CD4-positive, alpha-beta T cell (primary cell): ENCODE results near the gene AHNAK. TPM values are rescaled to one million over a fixed set of nuclear protein-coding genes. Genes with fewer than 3 reads are reported as not detected.

ENCODE experiments used
- ATAC-seq: fragments of 200-7000 bp; cut with Tn5 transposase; one replicate; pipeline ENCODE4 v1.10.0; 2022; ENCODE audit warnings: mild to moderate bottlenecking; ENCODE audit not compliant: poor library complexity
- CTCF ChIA-PET: fragments of 350-600 bp; sonication (Branson Sonifier 250); formaldehyde crosslinking; loops from one replicate; lab custom pipeline; 2021; ENCODE audit warnings: antibody characterized with exemption, inconsistent platforms; lab: Charles Lee
- POLR2A ChIA-PET: fragments of 350-600 bp; sonication (Branson Sonifier 250); formaldehyde crosslinking; loops from one replicate; lab custom pipeline; 2021; ENCODE audit warnings: antibody characterized with exemption, inconsistent platforms; lab: Charles Lee
- DNase-seq, 14 experiments: peaks; one replicate each; pipeline ENCODE4 v3.0.0-alpha.2; 2013 to 2020; ENCODE audit warnings: mixed read lengths in 2 of 14
- H3K27ac ChIP-seq, 2 donors: one replicate each; pipeline versions ENCODE4 v1.5.1 to v1.7.0; 2013; ENCODE audit warnings: low read length in 2 of 2, low read depth in 1 of 2, mild to moderate bottlenecking in 1 of 2
- H3K27me3 ChIP-seq, 2 experiments: 1 replicate in 1 of 2; 2 replicates in 1 of 2; pipeline versions ENCODE4 v1.6.1 to v1.7.0; 2013; ENCODE audit warnings: low read length in 2 of 2, control low read depth in 1 of 2, mild to moderate bottlenecking in 1 of 2, moderate library complexity in 1 of 2; ENCODE audit not compliant: insufficient read depth in 2 of 2, control insufficient read depth in 1 of 2
- H3K36me3 ChIP-seq: one replicate; pipeline ENCODE4 v1.6.1; 2013; ENCODE audit warnings: low read length, control low read depth; ENCODE audit not compliant: insufficient read depth
- H3K4me1 ChIP-seq: one replicate; pipeline ENCODE4 v1.6.1; 2013; ENCODE audit warnings: low read length, control low read depth; ENCODE audit not compliant: insufficient read depth
- H3K4me3 ChIP-seq: one replicate; pipeline ENCODE4 v1.5.1; 2013; ENCODE audit warnings: mild to moderate bottlenecking, low read length, moderate library complexity
- H3K9me3 ChIP-seq, 2 experiments: 1 replicate in 1 of 2; 2 replicates in 1 of 2; pipeline versions ENCODE4 v1.6.1 to v1.7.0; 2013; ENCODE audit warnings: low read length in 2 of 2, mild to moderate bottlenecking in 2 of 2, control low read depth in 1 of 2, moderate library complexity in 1 of 2; ENCODE audit not compliant: control insufficient read depth in 1 of 2, insufficient read depth in 1 of 2
- H3K27ac Mint-ChIP-seq: one replicate; pipeline ENCODE4 v1.8.0; 2020; ENCODE audit warnings: mixed read lengths
- H3K27me3 Mint-ChIP-seq: one replicate; pipeline ENCODE4 v1.8.0; 2021; ENCODE audit warnings: mixed read lengths
- H3K36me3 Mint-ChIP-seq: one replicate; pipeline ENCODE4 v1.8.0; 2021; ENCODE audit warnings: low read depth, mixed read lengths
- H3K4me1 Mint-ChIP-seq: one replicate; pipeline ENCODE4 v1.8.0; 2021; ENCODE audit warnings: low read depth, mixed read lengths
- H3K4me3 Mint-ChIP-seq: one replicate; pipeline ENCODE4 v1.8.0; 2020; ENCODE audit warnings: mild to moderate bottlenecking, mixed read lengths
- H3K9me3 Mint-ChIP-seq: one replicate; pipeline ENCODE4 v1.8.0; 2020; ENCODE audit warnings: mixed read lengths
- intact Hi-C, 2 experiments: fragments of 100-400 bp; cut with DNase I in 1 of 2; cut with micrococcal nuclease in 1 of 2; formaldehyde crosslinking; loops; one replicate each; pipeline versions ENCODE4 v1.15.1 to v1.9.0; 2023 to 2025; cut with DNase I, micrococcal nuclease
- total RNA-seq, 174 experiments: library from RNA in 2 of 174; stranded (reverse) in 2 of 174; gene quantifications; one replicate each; pipeline ENCODE4 v1.2.3 and lab custom pipeline; 2021 to 2026
- TF ChIP-seq, protein P1 (sequence below): fragments of 200-600 bp; IDR thresholded peaks from one replicate; pipeline ENCODE4 v1.8.0; 2022; ENCODE audit warnings: antibody characterized with exemption, mild to moderate bottlenecking

The AHNAK gene
- total RNA-seq, 2 experiments from 2014 or later: 320 to 332 TPM

DNA sequence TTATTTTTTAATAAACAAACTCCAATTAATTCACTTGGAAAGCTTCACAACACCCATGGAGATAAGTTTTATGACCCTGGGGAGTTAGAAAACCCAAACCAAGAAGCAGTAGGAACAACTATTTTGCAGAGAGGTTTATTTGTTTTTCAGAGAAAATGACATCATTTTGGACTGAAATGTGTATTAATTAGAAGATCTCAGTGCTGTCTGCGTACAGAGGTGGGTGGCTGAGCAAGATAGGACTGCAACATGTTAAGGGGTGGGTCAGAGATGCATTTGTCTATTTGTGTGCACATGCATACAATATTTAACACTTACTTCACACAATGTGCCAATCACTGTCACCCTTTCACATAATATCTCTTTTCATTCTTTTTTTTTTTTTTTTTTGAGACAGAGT is 126.7 kb downstream of the AHNAK start:
- Mint-ChIP-seq H3K4me1 (peaks cover 6% of the 10 kb centered on the region), H3K4me3 (no peak overlapping the region), H3K36me3 (no peaks in the 10 kb centered on the region), H3K9me3 (no peaks in the 10 kb centered on the region), H3K27ac (no peak overlapping the region), H3K27me3 (no peaks in the 10 kb centered on the region)
- CTCF ChIA-PET: no interaction called here
- intact Hi-C loops: loop anchor here in 1 of 2 experiments (5.0 to 10.0 kb wide), 2 partner anchors 122 to 445 kb away; no protein-coding TSS in a partner anchor
- H3K36me3 ChIP-seq: no peaks in the 10 kb centered on the region
- H3K4me1 ChIP-seq: peaks cover 6% of the 10 kb centered on the region
- TF ChIP-seq, protein P1, sequence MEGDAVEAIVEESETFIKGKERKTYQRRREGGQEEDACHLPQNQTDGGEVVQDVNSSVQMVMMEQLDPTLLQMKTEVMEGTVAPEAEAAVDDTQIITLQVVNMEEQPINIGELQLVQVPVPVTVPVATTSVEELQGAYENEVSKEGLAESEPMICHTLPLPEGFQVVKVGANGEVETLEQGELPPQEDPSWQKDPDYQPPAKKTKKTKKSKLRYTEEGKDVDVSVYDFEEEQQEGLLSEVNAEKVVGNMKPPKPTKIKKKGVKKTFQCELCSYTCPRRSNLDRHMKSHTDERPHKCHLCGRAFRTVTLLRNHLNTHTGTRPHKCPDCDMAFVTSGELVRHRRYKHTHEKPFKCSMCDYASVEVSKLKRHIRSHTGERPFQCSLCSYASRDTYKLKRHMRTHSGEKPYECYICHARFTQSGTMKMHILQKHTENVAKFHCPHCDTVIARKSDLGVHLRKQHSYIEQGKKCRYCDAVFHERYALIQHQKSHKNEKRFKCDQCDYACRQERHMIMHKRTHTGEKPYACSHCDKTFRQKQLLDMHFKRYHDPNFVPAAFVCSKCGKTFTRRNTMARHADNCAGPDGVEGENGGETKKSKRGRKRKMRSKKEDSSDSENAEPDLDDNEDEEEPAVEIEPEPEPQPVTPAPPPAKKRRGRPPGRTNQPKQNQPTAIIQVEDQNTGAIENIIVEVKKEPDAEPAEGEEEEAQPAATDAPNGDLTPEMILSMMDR: no peak
- POLR2A ChIA-PET: no interaction called here
- H3K4me3 ChIP-seq: no peak overlapping the region
- ATAC-seq (no peak), DNase-seq (no peak)
- H3K27ac ChIP-seq: no peak overlapping the region
- H3K27me3 ChIP-seq: no peaks in the 10 kb centered on the region
- no peaks in the 10 kb centered on the region for H3K9me3 ChIP-seq

DNA sequence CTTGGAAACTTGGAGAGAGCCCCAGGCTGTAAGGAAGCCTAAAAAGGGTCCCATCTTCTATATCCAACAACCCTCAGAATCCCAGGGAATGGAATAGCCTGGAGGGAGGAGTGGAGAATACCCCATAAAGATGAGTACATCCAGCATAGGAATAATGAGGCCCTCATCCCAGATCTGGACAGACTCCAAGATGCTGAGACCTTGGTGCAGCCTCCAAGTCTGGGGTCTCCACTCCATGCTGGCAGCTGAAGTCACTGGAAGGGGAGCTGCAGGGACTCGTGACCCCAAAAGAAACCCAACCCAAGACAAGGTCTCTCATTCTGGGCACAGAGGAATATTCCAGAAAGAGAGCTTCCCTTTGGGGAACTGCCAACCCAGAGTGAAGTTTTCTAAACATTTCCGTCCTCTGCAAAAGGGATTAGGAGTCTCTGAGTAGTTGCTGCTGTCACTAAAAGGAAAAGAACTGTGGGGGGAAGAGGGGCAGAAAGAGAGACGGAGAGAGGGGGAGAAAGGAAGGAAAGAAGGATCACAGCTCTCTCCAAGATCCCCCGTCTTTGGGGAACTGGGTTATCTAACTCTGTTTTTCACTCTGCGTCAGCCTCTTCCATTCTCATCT is 127.2 kb downstream of the AHNAK start:
- peaks cover under 1% of the 10 kb centered on the region for H3K4me1 ChIP-seq
- Mint-ChIP-seq H3K4me3 (no peak overlapping the region), H3K27me3 (no peaks in the 10 kb centered on the region), H3K27ac (no peak overlapping the region), H3K9me3 (no peaks in the 10 kb centered on the region), H3K4me1 (peaks cover 2% of the 10 kb centered on the region), H3K36me3 (no peaks in the 10 kb centered on the region)
- no peaks in the 10 kb centered on the region for H3K9me3 ChIP-seq
- H3K27ac ChIP-seq: no peak overlapping the region
- ATAC-seq (no peak), DNase-seq (no peak)
- intact Hi-C loops: no loop called here
- no peaks in the 10 kb centered on the region for H3K27me3 ChIP-seq
- H3K4me3 ChIP-seq: no peak overlapping the region
- CTCF ChIA-PET: no interaction called here
- POLR2A ChIA-PET: no interaction called here
- TF ChIP-seq, protein P1: no peak
- no peaks in the 10 kb centered on the region for H3K36me3 ChIP-seq

DNA sequence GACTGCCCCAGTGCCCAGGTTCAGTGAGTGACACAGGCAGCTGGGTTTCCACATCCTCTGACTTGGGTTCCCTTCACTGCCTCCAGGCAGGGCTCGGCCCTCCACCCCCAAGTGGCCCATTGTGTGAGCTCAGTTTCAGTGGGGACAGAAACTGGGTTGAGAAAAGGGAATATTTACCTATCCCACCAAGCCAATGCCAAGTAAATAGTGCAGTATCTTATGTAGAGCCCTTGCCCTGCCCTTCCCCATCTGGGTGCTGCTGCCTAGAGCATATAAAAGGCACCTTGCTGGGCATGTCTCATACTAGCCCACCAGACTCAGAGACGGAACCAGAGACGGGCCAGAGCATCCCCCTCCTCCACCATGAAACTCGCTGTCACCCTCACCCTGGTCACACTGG is 127.9 kb downstream of the AHNAK start, which contains the start of gene SCGB1A1:
Gene SCGB1A1, plus strand, starts transcription at position 301 of the 400 bp plus-strand sequence. Its CDS starts 63 bp downstream, at position 364.
- H3K4me1 Mint-ChIP-seq: no peaks in the 10 kb centered on the region
- H3K36me3 Mint-ChIP-seq: no peaks in the 10 kb centered on the region
- H3K27me3 ChIP-seq: no peaks in the 10 kb centered on the region
- no peaks in the 10 kb centered on the region for H3K4me1 ChIP-seq
- no peaks in the 10 kb centered on the region for H3K36me3 ChIP-seq
- POLR2A ChIA-PET: no interaction called here
- no peak within 1 kb of the TSS for H3K27ac ChIP-seq
- H3K27me3 Mint-ChIP-seq: no peaks in the 10 kb centered on the region
- ATAC-seq (no peak), DNase-seq (no peak)
- no peaks in the 10 kb centered on the region for H3K9me3 Mint-ChIP-seq
- no peak within 1 kb of the TSS for H3K4me3 Mint-ChIP-seq
- no peak within 1 kb of the TSS for H3K4me3 ChIP-seq
- TF ChIP-seq, protein P1: no peak
- H3K27ac Mint-ChIP-seq: no peak within 1 kb of the TSS
- H3K9me3 ChIP-seq: no peaks in the 10 kb centered on the region
- intact Hi-C loops: no loop called here
- CTCF ChIA-PET: no interaction called here
